ENCODE data around the gene DCAF8L2.

- TF ChIP-seq POLR2A (IDR thresholded peaks at IDR 0.05) (no peak), CTCF (IDR thresholded peaks at IDR 0.05) (no peak), POLR2AphosphoS5 (IDR thresholded peaks at IDR 0.05; ENCODE audit: insufficient read depth in 1 of 2, low read depth in 1 of 2) (no peak)
Measured at GRCh38 chrX:27767387-27767786, 177.2 kb downstream of the DCAF8L2 start.
